Measurements from ENCODE around the gene GET3.

GET3 gene

DNA sequence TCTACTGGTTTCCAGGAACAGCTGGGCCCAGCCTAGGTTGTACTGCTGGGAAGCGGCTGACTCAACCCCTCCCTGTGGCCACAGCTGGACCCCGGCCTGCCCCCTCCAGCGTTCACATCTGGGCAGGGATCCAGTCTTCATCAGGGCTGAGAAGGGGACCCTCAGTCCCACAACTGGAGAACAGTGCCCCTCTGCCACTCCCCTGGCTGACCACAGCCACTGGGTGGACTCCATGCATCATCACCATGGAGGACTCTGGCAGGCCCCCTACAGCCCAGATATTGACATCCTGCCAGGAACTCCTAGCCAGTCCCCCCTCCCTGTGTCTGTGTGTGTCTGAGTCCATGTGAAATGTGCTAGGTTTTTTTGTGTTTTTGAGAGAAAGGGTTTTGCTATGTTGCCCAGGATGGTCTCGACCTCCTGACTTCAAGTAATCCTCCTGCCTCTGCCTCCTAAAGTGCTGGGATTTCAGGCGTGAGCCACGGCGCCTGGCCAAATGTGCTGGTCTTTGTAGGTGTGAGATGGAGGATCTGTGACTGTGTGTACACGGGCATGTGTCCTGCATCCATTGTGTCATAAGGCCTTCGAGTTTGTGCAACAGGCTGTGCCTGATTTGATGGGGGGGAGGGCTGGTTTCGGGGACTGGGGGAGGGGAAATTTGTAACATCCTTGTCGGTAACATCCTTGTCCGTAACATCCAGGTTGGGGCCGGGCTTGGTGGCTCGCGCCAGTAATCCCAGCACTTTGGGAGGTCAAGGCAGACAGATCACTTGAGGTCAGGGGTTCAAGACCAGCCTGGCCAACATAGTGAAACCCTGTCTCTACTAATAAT lies 42.1 kb downstream of the GET3 start:
- peak; percentile 73 to 74 for DNase-seq (ENCODE audit: low read depth in 2 of 2)

- DNase-seq (ENCODE audit: low read depth in 2 of 2): no peak
Measured at GRCh38 chr19:12782174-12782423, 44.8 kb downstream of the GET3 start.

- DNase-seq (ENCODE audit: low read depth in 2 of 2): peak in 1 of 2 experiments; percentile 57
Measured at GRCh38 chr19:12782424-12783290, 45.4 kb downstream of the GET3 start.

GRCh38 chr19:12783291-12783848 lies 46.1 kb downstream of the GET3 start:
- no peak for DNase-seq (ENCODE audit: low read depth in 2 of 2)

DNA sequence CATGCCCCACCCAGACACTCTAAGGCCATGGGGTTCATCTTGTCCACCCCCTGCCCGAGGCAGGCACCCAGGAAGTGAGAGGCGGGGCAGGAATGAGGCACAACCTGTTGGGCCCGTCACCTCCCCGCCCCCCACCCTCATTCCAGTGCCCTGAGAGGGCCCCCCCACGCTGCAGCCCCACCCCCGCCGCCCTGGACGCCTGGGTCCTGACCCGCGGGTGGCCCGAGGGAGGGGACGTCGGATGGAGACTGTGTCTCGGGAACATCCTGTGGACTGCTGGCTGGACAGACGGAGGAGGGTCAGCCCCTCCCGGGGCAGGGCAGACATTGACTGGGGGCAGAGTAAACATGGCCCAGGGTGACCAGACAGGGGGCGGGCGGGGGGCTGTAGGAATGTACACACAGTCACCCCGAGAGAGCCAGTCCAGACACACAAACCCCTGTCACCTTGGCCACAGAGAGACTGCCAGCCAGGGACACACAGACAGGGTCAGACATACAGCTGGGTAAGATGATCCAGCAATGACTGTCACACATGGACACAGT lies 46.6 kb downstream of the GET3 start:
- no peak for DNase-seq (ENCODE audit: low read depth in 2 of 2)

- DNase-seq (ENCODE audit: low read depth in 2 of 2): no peak
Measured at GRCh38 chr19:12784394-12784870, 47.1 kb downstream of the GET3 start.

- no peak for DNase-seq (ENCODE audit: low read depth in 2 of 2)
Measured at GRCh38 chr19:12784871-12785430, 47.7 kb downstream of the GET3 start.

DNA sequence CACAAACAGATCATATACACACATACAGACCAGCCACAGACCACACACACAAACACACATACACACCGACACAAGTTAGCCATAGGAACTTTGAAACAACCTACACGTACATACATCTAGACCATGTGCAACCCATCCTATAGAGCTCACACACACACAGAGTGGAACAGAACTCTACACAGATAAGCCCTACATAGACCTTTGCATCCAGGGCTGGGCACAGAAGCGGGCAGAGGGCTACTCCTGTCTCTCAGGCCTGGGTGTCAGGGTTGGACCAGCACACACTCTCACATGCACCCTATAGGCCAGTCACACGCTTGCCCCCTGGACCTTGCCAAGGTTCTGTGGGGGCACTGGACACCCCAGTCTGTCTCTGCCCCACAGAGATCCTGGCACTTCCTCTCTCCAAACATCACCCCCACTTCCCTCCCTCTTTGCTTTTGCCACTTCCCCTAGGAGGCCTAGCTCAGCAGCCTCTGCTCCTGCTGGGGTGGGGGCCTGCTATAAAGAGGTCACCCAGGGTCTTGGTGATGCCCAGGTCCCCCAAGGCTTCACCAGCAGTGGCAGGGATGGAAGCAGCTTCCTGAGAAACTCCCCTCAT lies 48.2 kb downstream of the GET3 start:
- no peak for DNase-seq (ENCODE audit: low read depth in 2 of 2)

DNA sequence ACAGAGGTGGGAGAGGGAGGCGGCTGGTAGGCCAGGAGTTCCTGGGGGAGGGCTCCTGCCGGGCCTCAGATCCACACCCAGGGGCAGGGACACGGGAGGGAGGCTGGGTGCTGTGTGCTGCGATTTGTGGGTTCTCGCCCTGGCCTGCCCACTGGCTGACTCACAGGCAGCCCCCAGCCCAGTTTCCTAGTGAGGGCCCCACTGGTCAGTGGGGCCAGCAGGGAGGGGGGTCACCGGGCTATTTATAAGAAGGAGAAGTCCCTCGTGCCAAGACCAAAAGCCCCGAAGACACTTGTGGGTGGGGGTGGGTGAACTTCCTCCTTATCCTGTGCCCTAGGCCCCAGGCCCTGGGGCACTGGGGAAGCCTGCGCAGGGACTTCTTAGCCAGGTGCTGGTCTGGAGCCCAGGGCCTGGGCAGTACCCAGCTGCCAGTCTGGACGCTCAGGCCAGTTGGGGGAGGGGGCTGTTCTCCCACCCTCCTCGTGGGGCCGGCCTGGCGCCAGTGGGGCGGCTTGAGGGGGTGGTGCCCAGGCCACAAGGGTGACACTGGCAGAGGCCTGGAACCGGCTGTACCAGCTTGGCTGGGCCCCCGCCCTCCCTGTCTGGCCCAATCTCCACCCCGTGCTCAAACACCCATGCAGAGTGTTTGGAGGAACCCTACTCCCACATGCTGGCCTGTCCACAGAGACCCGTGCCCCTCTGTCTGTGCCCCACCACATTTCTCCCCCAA lies 49.0 kb downstream of the GET3 start:
- DNase-seq (ENCODE audit: low read depth in 2 of 2): no peak

DNA sequence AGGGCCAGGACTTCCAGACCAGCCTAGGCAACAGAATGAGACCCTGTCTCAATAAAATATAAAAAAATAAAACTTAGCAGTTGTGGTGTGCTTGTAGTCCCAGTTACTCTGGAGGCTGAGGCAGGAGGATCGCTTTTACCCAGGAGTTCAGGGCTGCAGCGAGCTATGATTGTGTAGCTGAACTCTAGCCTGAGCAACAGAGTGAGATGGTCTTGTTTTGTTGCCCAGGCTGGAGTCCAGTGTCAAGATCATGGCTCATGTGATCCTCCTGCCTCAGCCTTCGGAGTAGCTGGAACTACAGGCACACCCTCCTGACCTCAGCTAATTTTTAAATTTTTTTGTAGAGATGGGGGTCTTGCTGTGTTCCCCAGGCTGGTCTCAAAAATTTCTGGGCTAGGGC lies 49.7 kb downstream of the GET3 start:
- DNase-seq (ENCODE audit: low read depth in 2 of 2): no peak

GRCh38 chr19:12787458-12787857 lies 50.2 kb downstream of the GET3 start:
- no peak for DNase-seq (ENCODE audit: low read depth in 2 of 2)

DNA sequence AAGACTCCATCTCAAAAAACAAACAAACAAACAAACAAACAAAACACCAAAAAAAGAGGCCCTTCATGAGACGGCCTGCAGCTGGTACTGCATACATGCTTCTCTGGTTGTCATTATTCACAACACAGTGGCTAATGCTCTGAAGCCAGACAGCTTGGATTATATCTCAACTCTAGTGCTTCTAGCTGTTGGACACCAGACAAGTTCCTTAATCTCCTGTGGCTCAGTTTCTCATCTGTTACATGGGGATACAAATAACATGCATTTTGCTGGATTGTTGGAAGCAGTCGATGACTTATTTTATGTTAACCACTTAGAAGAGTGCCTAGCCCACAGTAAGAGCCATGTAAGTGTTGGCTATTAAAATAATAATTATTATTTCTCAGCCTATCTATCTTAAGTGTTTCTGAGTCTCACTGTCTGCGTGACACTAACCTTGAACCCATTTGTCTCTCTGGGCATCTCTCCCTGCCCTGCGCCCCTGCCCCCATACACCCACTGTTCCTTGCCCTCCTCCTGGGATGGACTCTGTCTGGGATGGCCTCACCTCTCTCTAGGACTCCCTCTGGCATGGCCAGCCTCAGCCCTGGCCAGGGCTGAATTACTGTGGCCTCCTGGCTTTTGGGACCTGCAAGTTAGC lies 50.9 kb downstream of the GET3 start:
- no peak for DNase-seq (ENCODE audit: low read depth in 2 of 2)

DNA sequence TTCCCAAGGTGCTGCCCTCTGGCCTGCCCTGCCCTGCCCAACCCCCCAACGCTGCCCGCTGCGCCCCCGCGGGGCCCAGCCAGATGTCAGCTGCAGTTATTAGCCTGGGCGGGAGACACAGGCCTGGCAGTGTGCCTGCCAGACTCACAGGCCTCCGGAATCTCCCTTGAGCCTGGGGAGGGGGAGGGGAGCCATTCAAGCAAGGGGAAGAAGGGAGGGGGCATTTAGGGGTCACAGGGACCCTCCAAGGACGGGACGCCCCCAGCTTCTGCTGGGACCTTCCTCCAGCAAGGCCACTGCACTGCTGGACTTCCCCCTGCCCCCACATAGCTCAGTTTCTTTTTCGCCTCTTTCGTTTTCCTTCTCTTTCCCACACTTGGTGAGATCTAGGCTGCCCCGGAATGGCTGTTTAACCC lies 51.4 kb downstream of the GET3 start:
- DNase-seq (ENCODE audit: low read depth in 2 of 2): no peak

GRCh38 chr19:12789098-12789903 lies 52.0 kb downstream of the GET3 start:
- DNase-seq (ENCODE audit: low read depth in 2 of 2): no peak

DNA sequence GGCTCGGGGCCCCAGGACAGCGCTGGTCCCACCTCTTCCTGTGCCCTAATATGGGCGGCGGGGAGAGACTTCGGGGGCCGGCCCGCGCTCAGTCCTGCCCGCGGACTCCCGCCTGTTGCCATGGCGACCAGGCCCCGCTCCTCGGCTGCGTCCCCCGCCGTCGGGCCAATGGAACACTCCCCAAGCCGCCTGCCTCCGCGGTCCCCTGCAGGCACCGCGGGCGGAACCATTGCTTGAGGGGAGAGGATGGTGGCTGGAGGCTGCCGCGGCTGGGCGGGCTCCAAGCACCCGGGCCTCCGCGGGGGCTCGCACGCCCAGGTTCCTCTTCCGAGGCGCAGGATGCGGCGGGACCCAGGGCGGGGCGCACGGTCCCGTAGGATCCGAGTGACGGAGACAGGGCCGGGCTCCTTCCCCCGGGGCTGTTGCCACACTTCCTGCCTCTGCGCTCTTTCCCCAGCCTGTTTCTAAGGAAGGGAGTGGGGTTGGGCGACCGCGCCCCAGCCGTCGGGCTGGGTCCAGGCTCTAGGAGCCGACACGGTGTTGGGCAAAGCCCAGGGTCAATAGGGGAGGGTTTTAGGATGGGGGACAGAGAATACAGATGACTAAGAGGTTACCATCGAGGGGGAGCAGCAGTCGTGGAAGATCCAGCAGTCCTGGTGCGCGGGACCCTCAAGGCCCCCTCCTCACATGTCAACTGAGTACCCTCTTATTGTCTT lies 52.8 kb downstream of the GET3 start:
- DNase-seq (ENCODE audit: low read depth in 2 of 2): peak; percentile 95

GRCh38 chr19:12790628-12791344 lies 53.5 kb downstream of the GET3 start:
- DNase-seq (ENCODE audit: low read depth in 2 of 2): no peak

- peak; percentile 92 to 94 for DNase-seq (ENCODE audit: low read depth in 2 of 2)
Measured at GRCh38 chr19:12791345-12792050, 54.2 kb downstream of the GET3 start, which contains the start of gene JUNB. TSS of gene JUNB (plus strand) at chr19:12791486. CDS start at chr19:12791772, 286 bp downstream.

Data from fibroblast of skin of left biceps (primary cell).